Measurements from ENCODE around the gene OXTR. TPM values are rescaled to one million over a fixed set of nuclear protein-coding genes. Genes with fewer than 3 reads are reported as not detected.

OXTR gene
- total and polyA plus RNA-seq, 8 donors = 0.73 to 1.1 TPM; not detected in 6

DNA sequence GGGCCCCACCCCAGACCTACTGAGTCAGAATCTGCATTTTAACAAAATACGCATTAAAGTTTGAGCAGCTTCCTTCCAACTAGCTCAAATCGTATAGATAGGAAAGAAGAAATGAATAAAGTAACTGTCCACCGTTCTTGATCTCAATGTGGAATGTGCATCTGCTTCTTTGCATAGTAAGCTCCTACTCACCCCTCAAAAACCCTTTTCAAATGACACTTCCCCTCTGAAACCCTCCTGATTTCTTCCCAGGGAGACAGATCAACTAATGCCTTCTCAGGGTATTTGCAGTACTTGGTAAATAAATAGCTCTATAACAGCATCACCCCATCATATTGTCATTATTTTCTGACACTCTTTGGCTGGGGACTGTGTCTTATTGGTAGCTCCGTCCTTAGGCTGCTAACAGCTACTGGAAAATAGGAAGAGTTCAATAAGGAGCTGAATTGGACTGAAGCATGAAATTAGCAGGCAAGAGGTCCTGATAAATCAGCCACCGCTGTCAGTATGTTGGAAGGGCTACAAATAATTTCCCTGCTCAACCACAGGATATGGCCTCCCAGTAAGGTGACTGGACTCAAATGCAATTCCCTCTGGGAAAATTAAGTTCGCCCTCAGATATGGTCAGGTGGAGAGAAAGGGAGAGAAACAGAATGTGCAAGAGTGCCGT, 10.2 kb downstream of the OXTR start:
- intact Hi-C loops (cut with DNase I; ENCODE audit: low total_unique reads) = no loop called here
- no peak overlapping the region for H3K27ac ChIP-seq
- TF ChIP-seq, protein P1, sequence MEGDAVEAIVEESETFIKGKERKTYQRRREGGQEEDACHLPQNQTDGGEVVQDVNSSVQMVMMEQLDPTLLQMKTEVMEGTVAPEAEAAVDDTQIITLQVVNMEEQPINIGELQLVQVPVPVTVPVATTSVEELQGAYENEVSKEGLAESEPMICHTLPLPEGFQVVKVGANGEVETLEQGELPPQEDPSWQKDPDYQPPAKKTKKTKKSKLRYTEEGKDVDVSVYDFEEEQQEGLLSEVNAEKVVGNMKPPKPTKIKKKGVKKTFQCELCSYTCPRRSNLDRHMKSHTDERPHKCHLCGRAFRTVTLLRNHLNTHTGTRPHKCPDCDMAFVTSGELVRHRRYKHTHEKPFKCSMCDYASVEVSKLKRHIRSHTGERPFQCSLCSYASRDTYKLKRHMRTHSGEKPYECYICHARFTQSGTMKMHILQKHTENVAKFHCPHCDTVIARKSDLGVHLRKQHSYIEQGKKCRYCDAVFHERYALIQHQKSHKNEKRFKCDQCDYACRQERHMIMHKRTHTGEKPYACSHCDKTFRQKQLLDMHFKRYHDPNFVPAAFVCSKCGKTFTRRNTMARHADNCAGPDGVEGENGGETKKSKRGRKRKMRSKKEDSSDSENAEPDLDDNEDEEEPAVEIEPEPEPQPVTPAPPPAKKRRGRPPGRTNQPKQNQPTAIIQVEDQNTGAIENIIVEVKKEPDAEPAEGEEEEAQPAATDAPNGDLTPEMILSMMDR (IDR thresholded peaks at IDR 0.05) = no peak
- TF ChIP-seq POLR2AphosphoS5 (IDR thresholded peaks at IDR 0.05) = no peak
- no peak for TF ChIP-seq POLR2A (IDR thresholded peaks at IDR 0.05)
- TF ChIP-seq EP300 (IDR thresholded peaks at IDR 0.05) = no peak
- H3K27me3 ChIP-seq = no peaks in the 10 kb centered on the region
- H3K4me1 ChIP-seq = no peaks in the 10 kb centered on the region
- no peaks in the 10 kb centered on the region for H3K36me3 ChIP-seq
- 81 to 94% (median 91%) methylated on average over 7 of the region's 7 CpGs for WGBS, 5 donors
- no peak overlapping the region for H3K4me3 ChIP-seq
- no peak for DNase-seq
- no peaks in the 10 kb centered on the region for H3K9me3 ChIP-seq

DNA sequence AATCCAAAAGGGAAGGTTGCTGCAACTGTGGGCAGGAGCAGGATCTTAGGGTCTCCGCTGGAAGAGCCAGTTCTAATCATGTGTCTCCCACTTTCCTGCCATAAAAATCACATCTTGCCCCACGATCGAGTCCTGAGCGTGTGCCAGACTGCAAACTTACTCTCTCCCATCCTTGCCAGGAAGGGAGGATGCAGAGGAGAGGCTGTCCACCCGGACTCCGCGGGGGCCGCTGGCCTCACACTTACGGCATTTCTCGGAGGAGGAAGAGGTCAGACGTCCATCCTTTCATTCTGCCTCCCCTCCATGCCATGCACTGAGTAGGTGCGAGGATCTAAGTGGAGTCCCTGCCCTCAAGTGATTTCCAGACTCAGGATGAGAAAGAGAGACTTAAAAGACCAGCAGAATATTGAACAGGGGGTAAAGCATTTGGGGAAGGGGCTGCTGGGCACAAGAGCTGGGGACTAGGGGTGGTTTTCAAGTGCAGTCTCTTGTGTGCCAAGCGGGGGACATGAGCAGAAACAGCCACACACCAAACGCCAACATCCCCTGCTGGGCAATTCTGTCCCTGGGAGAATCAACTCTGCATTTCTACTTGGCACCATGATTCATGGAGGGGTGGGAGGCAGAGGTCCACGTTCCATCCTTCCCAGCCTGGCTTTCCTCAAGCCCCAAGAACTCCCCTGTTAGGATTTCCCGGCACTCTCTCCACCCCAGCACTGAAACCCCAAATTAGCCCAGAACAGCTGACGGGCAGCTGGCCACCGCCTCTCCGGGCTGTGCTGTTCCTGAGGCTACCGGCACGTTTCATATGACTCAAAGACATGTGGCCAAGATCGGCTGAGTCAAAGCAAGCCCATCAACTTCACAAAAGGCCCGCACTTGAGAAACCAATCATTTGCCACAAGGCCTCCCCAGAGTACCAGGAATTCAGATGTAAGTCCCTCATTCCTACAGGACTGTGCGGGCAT, 11.6 kb downstream of the OXTR start:
- no peak overlapping the region for H3K27ac ChIP-seq
- no peak for TF ChIP-seq EP300 (IDR thresholded peaks at IDR 0.05)
- TF ChIP-seq POLR2AphosphoS5 (IDR thresholded peaks at IDR 0.05) = no peak
- TF ChIP-seq, protein P1 (IDR thresholded peaks at IDR 0.05) = no peak
- no peak for TF ChIP-seq POLR2A (IDR thresholded peaks at IDR 0.05)
- no peak overlapping the region for H3K4me3 ChIP-seq
- intact Hi-C loops (cut with DNase I; ENCODE audit: low total_unique reads) = no loop called here
- WGBS, 5 donors = 83 to 90% (median 87%) methylated on average over 23 to 24 of the region's 24 CpGs
- H3K9me3 ChIP-seq = no peaks in the 10 kb centered on the region
- H3K36me3 ChIP-seq = no peaks in the 10 kb centered on the region
- no peak for DNase-seq
- H3K27me3 ChIP-seq = no peaks in the 10 kb centered on the region
- H3K4me1 ChIP-seq = no peaks in the 10 kb centered on the region

DNA sequence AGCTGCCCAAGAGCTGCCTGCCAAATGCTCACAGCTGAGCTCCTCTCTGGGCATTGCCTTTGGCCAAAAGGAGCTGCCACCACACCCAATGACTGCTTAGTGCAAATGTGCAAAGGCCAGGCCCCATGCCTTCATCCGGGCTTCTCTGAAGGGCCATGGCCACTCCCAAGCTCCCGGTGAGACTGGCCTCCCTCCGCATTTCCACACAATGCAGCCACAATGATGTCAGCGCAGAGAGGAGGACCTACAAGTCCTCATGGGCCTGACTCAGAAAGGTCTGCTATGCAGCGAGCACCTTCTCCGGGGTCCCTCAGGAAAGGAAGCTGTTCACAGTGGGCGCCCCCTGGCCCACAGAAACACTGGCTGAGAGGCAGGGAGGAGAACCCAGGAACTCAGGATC, 12.7 kb downstream of the OXTR start:
- no peak overlapping the region for H3K4me3 ChIP-seq
- 70 to 83% (median 79%) methylated on average over 6 to 7 of the region's 7 CpGs for WGBS, 5 donors
- H3K9me3 ChIP-seq = no peaks in the 10 kb centered on the region
- H3K4me1 ChIP-seq = no peaks in the 10 kb centered on the region
- H3K27me3 ChIP-seq = no peaks in the 10 kb centered on the region
- no peak overlapping the region for H3K27ac ChIP-seq
- TF ChIP-seq POLR2AphosphoS5 (IDR thresholded peaks at IDR 0.05) = no peak
- TF ChIP-seq, protein P1 (IDR thresholded peaks at IDR 0.05) = no peak
- TF ChIP-seq EP300 (IDR thresholded peaks at IDR 0.05) = no peak
- no peak for TF ChIP-seq POLR2A (IDR thresholded peaks at IDR 0.05)
- intact Hi-C loops (cut with DNase I; ENCODE audit: low total_unique reads) = no loop called here
- DNase-seq = peak in 1 of 2 donors; percentile 26
- no peaks in the 10 kb centered on the region for H3K36me3 ChIP-seq

DNA sequence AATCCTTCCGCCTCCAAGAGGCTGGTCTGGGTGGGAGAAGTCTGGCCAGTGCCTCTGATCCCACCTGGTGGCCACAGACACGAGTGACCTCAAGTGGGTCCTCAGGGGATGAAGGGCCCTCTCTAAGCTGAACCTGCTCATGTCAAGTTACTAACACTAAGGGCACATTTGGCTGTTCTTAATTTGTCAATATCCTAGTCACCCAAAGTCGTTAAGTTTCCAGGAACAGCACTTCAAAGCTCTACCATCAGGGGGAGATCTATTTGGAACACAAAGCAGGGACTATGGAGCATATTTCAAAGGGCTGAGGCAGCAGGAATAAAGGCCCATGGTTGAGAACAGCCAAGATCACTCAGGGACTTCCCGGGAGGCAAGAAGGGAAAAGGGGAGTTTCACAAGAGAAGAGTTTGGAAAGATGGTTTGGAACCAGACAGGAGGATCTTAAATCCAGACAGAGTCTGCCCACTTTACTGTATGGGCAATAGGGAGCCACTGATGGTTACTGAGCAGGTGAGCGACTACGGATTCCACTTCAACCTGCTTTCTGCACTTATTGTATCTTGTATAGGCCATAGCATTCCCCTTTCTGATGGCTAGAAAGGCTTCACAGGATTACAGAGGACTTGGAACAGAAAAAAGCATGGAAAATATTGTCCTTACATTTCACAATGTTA, 13.7 kb downstream of the OXTR start:
- Histone ChIP-seq H3K4me3 (no peak overlapping the region), H3K36me3 (no peaks in the 10 kb centered on the region), H3K4me1 (no peaks in the 10 kb centered on the region), H3K27ac (no peak overlapping the region), H3K9me3 (no peaks in the 10 kb centered on the region), H3K27me3 (no peaks in the 10 kb centered on the region)
- no peak for DNase-seq
- WGBS, 5 donors = 70 to 76% (median 74%) methylated on average over 6 of the region's 6 CpGs
- TF ChIP-seq POLR2AphosphoS5 (IDR thresholded peaks at IDR 0.05) (no peak), POLR2A (IDR thresholded peaks at IDR 0.05) (no peak)
- TF ChIP-seq, protein P1 (IDR thresholded peaks at IDR 0.05) = no peak
- intact Hi-C loops (cut with DNase I; ENCODE audit: low total_unique reads) = no loop called here
